Ishikawa (cell line): ENCODE data around the gene CLEC4C.

Source experiments
- EP300 ChIP-seq: IDR thresholded peaks from 2 replicates; pipeline ENCODE4 v1.6.1; 2012; ENCODE audit warnings: borderline replicate concordance
- ZBTB7A ChIP-seq: IDR thresholded peaks from 2 replicates; pipeline ENCODE4 v1.6.1; 2012; ENCODE audit warnings: low read depth
- TF ChIP-seq, protein P1 (sequence below): IDR thresholded peaks from 2 replicates; pipeline ENCODE4 v1.6.1; 2012
- TF ChIP-seq, protein P2 (sequence below): IDR thresholded peaks from 2 replicates; pipeline ENCODE4 v1.6.1; 2012; ENCODE audit warnings: low read depth, mild to moderate bottlenecking

DNA sequence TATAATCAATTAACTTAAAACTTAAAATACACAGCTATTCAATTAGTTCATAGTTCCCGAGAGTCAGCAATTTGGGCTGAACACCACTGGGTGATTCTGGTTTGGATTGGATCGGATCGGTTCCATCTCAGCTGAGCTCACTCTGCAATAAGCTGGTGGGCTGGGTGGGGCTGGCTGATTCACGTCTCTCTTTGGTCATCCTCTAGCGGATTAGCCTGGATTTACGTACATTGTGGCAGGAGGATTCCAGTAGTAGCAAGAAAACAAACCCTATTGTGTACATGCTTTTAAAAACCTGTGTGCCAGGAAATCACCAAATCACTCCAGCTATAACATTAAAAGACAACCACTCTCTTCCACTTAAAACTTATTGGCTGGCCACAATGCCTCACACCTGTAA lies 3.2 kb upstream of the CLEC4C start:
- TF ChIP-seq, protein P1, sequence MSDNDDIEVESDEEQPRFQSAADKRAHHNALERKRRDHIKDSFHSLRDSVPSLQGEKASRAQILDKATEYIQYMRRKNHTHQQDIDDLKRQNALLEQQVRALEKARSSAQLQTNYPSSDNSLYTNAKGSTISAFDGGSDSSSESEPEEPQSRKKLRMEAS = no peak
- TF ChIP-seq EP300 (no peak), ZBTB7A (no peak)
- TF ChIP-seq, protein P2, sequence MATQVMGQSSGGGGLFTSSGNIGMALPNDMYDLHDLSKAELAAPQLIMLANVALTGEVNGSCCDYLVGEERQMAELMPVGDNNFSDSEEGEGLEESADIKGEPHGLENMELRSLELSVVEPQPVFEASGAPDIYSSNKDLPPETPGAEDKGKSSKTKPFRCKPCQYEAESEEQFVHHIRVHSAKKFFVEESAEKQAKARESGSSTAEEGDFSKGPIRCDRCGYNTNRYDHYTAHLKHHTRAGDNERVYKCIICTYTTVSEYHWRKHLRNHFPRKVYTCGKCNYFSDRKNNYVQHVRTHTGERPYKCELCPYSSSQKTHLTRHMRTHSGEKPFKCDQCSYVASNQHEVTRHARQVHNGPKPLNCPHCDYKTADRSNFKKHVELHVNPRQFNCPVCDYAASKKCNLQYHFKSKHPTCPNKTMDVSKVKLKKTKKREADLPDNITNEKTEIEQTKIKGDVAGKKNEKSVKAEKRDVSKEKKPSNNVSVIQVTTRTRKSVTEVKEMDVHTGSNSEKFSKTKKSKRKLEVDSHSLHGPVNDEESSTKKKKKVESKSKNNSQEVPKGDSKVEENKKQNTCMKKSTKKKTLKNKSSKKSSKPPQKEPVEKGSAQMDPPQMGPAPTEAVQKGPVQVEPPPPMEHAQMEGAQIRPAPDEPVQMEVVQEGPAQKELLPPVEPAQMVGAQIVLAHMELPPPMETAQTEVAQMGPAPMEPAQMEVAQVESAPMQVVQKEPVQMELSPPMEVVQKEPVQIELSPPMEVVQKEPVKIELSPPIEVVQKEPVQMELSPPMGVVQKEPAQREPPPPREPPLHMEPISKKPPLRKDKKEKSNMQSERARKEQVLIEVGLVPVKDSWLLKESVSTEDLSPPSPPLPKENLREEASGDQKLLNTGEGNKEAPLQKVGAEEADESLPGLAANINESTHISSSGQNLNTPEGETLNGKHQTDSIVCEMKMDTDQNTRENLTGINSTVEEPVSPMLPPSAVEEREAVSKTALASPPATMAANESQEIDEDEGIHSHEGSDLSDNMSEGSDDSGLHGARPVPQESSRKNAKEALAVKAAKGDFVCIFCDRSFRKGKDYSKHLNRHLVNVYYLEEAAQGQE = no peak
